Fibroblast of villous mesenchyme (primary cell): ENCODE results near the gene GINS1. TPM values are rescaled to one million over a fixed set of nuclear protein-coding genes. Genes with fewer than 3 reads are reported as not detected.

Experiments used
- DNase-seq: peaks from one replicate; pipeline ENCODE4 v3.0.0-alpha.2; 2010; ENCODE audit warnings: low read depth
- H3K4me3 ChIP-seq: 2 replicates; pipeline ENCODE4 v1.5.1; 2011; ENCODE audit warnings: low read depth, mild to moderate bottlenecking, low read length
- total RNA-seq: library from RNA; depleted of rRNA; stranded (reverse); fragments of >200 nt; gene quantifications from 2 replicates; pipeline ENCODE4 v1.2.3, GENCODE V29; 2012
- TF ChIP-seq, protein P1 (sequence below): IDR thresholded peaks from 2 replicates; pipeline ENCODE4 v1.5.1; 2012; ENCODE audit warnings: low read depth, mild to moderate bottlenecking, low read length; ENCODE audit not compliant: insufficient read depth

The GINS1 gene
- 7.4 and 13.8 TPM in 2 replicates for total RNA-seq

DNA sequence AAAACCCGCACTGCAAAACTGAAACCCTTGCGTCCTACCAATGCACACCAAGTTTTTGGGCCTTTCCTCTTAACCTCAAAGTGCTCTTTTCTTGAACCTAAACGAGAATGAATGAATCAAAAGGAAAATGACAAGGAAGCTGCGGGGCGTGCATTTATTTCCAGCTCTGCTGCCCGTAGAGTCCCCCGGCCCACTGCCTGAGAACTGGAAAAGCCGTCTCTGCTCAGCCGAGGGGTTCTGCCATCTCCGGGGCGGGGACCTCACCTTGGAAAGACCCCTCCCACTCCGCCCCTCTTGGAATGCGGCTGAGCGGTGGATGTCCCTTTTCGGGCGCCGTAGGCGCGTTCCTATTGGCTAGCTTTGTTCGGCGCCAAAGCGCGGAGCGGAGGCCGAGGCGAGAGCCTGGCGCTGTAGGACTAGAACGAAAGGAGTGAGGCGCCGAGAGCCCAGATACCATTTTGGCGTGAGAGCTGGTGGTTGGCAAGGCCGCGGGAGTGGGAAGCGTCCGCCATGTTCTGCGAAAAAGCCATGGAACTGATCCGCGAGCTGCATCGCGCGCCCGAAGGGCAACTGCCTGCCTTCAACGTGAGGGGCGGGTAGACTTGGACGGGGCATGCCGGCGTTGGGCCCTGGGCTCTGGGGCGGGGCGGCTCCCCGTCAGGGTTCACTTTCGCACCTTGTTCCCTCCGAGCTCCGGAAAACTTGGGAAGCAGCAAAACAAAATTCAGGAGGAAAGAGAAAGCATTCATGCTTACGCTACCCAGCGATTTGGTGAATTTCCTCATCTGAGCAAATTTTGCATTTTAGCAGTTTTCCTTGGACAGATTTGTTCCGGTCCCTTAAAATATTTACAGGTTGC, at the start of gene GINS1:
TSS of gene GINS1 (plus strand) at position 363 of the 859 bp plus-strand sequence. CDS start at position 511, 148 bp downstream.
- TF ChIP-seq, protein P1, sequence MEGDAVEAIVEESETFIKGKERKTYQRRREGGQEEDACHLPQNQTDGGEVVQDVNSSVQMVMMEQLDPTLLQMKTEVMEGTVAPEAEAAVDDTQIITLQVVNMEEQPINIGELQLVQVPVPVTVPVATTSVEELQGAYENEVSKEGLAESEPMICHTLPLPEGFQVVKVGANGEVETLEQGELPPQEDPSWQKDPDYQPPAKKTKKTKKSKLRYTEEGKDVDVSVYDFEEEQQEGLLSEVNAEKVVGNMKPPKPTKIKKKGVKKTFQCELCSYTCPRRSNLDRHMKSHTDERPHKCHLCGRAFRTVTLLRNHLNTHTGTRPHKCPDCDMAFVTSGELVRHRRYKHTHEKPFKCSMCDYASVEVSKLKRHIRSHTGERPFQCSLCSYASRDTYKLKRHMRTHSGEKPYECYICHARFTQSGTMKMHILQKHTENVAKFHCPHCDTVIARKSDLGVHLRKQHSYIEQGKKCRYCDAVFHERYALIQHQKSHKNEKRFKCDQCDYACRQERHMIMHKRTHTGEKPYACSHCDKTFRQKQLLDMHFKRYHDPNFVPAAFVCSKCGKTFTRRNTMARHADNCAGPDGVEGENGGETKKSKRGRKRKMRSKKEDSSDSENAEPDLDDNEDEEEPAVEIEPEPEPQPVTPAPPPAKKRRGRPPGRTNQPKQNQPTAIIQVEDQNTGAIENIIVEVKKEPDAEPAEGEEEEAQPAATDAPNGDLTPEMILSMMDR, result no peak
- DNase-seq, result peak; percentile 85
- peak within 1 kb of the TSS; percentile 88 for H3K4me3 ChIP-seq

DNA sequence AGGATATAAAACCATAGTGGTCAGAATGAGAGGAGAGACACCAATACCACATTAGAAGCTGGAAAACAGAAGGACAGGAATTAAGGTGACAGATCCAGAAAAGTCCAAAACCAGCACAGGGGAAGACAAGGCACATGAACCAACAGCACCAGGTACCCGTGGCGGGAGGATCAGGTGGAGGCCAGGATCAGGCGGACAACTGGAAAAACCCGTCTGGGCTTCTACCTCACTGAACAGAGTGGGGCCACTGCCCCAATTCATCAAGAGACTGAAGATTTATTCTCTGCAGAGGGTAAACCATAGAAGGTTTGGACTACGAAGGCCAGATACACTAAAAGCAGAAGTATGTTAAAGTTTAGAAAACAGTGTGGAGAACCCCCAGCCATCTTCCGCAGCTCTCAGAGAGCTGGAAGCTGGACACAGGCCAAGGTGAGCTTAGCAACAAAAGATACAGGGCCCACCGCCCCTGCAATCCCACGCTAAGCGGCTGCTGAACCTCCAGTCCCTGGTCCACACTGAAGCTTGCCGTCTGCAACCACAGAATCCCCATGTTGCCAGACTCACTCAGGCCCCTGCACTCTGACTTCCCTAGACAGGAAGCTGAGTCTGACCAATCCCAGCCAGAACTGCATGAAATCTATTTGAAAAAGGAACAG, 46.7 kb upstream of the GINS1 start:
- TF ChIP-seq, protein P1, result no peak
- DNase-seq, result peak; percentile 61
- no peak overlapping the region for H3K4me3 ChIP-seq

DNA sequence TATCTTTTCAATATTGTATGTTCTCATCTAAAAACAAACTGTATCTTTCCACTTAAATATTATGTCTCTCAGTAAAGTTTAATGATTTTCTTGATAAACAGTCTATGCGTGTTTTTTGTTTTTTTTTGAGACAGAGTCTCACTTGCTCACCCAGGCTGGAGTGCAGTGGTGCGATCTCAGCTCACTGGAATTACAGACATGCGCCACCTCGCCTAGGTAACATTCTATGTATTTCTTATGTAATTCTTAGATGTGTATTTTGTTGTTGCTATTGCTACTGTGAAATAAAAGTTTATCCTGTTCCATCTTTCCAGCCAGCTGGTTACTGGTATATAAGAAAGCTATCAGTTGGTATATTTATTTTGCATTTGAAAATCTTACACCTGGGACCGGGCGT, 46.2 kb upstream of the GINS1 start:
- DNase-seq, result no peak
- H3K4me3 ChIP-seq, result no peak overlapping the region
- TF ChIP-seq, protein P1, result no peak

DNA sequence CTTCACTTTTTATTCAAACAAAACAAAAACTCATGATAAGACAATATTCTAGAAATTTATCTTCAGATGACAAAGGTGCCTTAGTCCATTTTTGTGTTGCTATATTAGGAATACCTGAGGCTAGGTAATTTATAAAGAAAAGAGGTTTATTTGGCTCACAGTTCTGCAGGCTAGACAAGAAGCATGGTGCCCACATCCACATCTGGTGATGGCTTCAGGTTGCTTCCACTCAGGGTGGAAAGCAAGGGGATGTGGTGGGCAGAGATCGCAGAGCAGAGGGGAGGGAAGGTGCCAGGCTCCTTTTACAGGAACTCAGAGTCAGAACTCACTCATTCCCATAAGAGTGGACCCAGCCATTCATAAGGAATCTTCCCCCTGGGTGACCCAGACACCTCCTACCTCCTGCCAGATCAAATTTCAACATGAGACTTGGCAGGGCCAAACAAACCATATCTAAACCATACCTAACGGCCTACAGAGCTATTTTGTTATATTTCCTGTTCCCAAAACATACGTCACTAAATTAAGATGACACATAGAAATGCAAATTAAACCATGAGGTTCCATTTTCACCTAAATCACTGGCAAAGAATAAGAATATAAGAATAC, 43.2 kb upstream of the GINS1 start:
- DNase-seq, result no peak
- TF ChIP-seq, protein P1, result no peak
- H3K4me3 ChIP-seq, result no peak overlapping the region

DNA sequence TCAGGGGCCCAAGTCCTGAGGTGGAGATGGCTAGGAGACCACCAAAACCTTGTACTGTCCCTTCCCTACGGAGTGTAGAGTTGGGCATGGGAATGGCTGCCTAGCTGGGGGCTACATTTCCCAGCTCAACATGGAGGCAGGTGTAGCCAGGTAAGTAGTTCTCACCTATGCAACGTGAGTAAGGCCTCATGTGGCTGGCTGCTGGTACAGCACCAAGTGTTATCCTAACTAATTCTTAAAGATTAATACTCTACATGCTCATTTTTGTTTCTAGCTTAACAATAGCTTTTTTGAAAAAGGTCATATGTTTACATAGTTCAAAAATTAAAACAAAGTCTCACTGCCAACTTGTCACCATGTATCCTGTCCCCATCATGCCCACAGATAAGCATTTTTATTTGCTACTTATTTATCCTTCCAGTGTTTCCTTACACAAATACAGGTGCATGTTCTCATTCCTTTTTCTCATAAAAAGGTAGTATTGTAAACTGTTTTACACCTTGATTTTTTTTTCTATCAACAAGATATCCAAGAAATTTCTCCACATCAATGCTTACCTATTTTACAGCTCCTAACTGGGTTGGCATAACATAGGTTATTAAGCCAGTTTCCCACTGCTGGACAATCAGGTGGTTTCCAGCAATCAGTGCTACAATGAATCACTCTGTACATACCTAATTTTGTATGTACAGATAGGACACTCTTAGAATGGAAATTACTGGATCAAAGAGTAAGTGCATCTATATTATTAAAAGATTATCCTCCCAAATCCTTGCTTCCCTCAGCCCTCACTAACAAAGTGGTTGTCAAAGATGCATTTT, 42.4 kb upstream of the GINS1 start:
- DNase-seq, result no peak
- TF ChIP-seq, protein P1, result no peak
- no peak overlapping the region for H3K4me3 ChIP-seq

DNA sequence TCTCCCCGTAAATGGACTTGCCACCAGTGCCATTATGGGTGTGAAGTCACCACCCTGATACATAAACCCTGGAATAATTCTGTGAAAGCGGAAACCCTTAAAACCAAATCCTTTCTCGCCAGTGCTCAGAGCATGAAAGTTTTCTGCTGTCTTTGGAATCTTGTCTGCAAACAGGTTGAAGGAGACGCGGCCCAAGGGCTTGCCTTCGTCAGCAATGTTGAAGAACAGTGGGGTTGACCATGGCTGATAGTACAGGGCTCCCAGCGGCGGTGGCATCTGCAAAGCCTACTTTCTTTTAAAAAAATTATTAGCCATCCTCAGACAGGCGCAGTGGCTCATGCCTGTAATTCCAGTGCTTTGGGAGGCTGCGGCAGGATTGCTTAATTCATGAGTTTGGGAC, 38.9 kb upstream of the GINS1 start:
- TF ChIP-seq, protein P1, result no peak
- DNase-seq, result no peak
- H3K4me3 ChIP-seq, result no peak overlapping the region
